Measurements from ENCODE around the gene CBY3. TPM values are rescaled to one million over a fixed set of nuclear protein-coding genes. Genes with fewer than 3 reads are reported as not detected.
"Not testable (repeated sequence)": the region's sequence is repeated elsewhere in the genome, so short reads cannot be mapped to it uniquely, and the experiment has no call there.

CBY3 gene
- total and polyA plus RNA-seq, 2 of the 8 experiments (the other 6 are each of a cell fraction or from before 2014, with no cell fraction given): 0.39 TPM

- peak in 1 of 2 experiments; percentile 58 for DNase-seq (ENCODE audit: low read depth in 1 of 2, low spot score in 2 of 2)
- H2AK5ac ChIP-seq (ENCODE audit: low read depth, low read length); H3K4ac ChIP-seq (replicated peaks; ENCODE audit: insufficient read length, low read depth, low read length); FAIRE-seq; H3K9me3 ChIP-seq (ENCODE audit: insufficient read depth in 2 of 2, low read depth in 1 of 2, low read length in 1 of 2); H3K23me2 ChIP-seq (ENCODE audit: low read depth, low read length); H2BK20ac ChIP-seq (ENCODE audit: low read length); H2BK12ac ChIP-seq (ENCODE audit: low read depth, low read length); H3K79me2 ChIP-seq (ENCODE audit: control insufficient read depth in 1 of 2, insufficient read depth in 2 of 2, low read length in 2 of 2); H4K91ac ChIP-seq (replicated peaks; ENCODE audit: insufficient read length, low read length); H2BK120ac ChIP-seq (replicated peaks; ENCODE audit: low read depth, low read length); H3K4me3 ChIP-seq (ENCODE audit: extremely low read depth in 1 of 4, insufficient read depth in 2 of 4, low read depth in 3 of 4, low read length in 4 of 4); CTCF ChIA-PET (ENCODE audit: partially characterized antibody); H4K8ac ChIP-seq (ENCODE audit: extremely low read depth, insufficient read depth, low read length); H3K18ac ChIP-seq (ENCODE audit: extremely low read depth, low read length); H3K56ac ChIP-seq (replicated peaks; ENCODE audit: insufficient read length, low read depth, low read length); H3K27me3 ChIP-seq (replicated peaks in 1 of 4; ENCODE audit: control insufficient read depth in 3 of 4, extremely low read depth in 1 of 4, insufficient read depth in 3 of 4, low read length in 3 of 4); H4K20me1 ChIP-seq (replicated peaks in 1 of 2; ENCODE audit: control insufficient read depth in 1 of 2, insufficient read depth in 2 of 2, low read length in 2 of 2); H3K14ac ChIP-seq (ENCODE audit: insufficient read length); H3K9ac ChIP-seq (replicated peaks in 1 of 4; ENCODE audit: extremely low read depth in 1 of 4, low read depth in 3 of 4, low read length in 3 of 4); H3K4me2 ChIP-seq (ENCODE audit: insufficient read depth in 1 of 2, low read depth in 2 of 2, low read length in 2 of 2); H3K79me1 ChIP-seq (ENCODE audit: low read depth, low read length); POLR2A ChIA-PET (ENCODE audit: partially characterized antibody); H3K23ac ChIP-seq (ENCODE audit: insufficient read length); H3K27ac ChIP-seq (ENCODE audit: low read depth, low read length); H3K36me3 ChIP-seq (ENCODE audit: control insufficient read depth in 2 of 4, insufficient read depth in 4 of 4, low read length in 3 of 4); H2BK5ac ChIP-seq (ENCODE audit: low read depth, low read length); H2AFZ ChIP-seq (ENCODE audit: low read length); H4K5ac ChIP-seq (ENCODE audit: insufficient read length, low read depth, low read length); H2BK15ac ChIP-seq (ENCODE audit: low read length); H3K4me1 ChIP-seq (replicated peaks in 1 of 4; ENCODE audit: control insufficient read depth in 3 of 4, insufficient read depth in 4 of 4, low read length in 3 of 4): not testable (repeated sequence)
- WGBS, 2 experiments (ENCODE audit: extremely low coverage in 1 of 2, insufficient coverage in 1 of 2, insufficient read length in 1 of 2, insufficient replicate concordance in 2 of 2, low coverage in 1 of 2, low lambda C conversion rate in 2 of 2, missing lambda C conversion rate in 1 of 2): 0% methylated on average over 2 of the region's 49 CpGs; no CpG with 5 or more reads in 1 of the 2 experiments
These were observed 46.3 kb downstream of the CBY3 start for GRCh38 chr5:179634370-179635172.
